ENCODE results near the gene PIK3AP1.
"Not testable (repeated sequence)": the region's sequence is repeated elsewhere in the genome, so short reads cannot be mapped to it uniquely, and the experiment has no call there.

The PIK3AP1 gene

GRCh38 chr10:96570983-96571964 lies 149.0 kb downstream of the PIK3AP1 start:
- no peak for DNase-seq

GRCh38 chr10:96570511-96570910 lies 149.8 kb downstream of the PIK3AP1 start:
- DNase-seq: no peak

GRCh38 chr10:96568402-96568801 lies 151.9 kb downstream of the PIK3AP1 start:
- DNase-seq: no peak

GRCh38 chr10:96565774-96566173 lies 154.5 kb downstream of the PIK3AP1 start:
- no peak for DNase-seq

- no peak for DNase-seq
These were observed 159.1 kb downstream of the PIK3AP1 start for GRCh38 chr10:96560966-96561887.

- no peak for DNase-seq
These were observed 159.8 kb downstream of the PIK3AP1 start for GRCh38 chr10:96560489-96560888.

- no peak for DNase-seq
These were observed 164.3 kb downstream of the PIK3AP1 start for GRCh38 chr10:96556003-96556402.

- DNase-seq: no peak
These were observed 165.0 kb downstream of the PIK3AP1 start for GRCh38 chr10:96555330-96555729.

GRCh38 chr10:96548589-96548988 lies 171.7 kb downstream of the PIK3AP1 start:
- DNase-seq: peak; percentile 4

- DNase-seq: not testable (repeated sequence)
These were observed 174.8 kb downstream of the PIK3AP1 start for GRCh38 chr10:96545558-96545957.
